Karpas-422 (cell line): Measurements from ENCODE around the gene MCOLN3. TPM values are rescaled to one million over a fixed set of nuclear protein-coding genes. Genes with fewer than 3 reads are reported as not detected.

ENCODE experiments used
- DNase-seq: peaks from one replicate; pipeline ENCODE4 v3.0.0-alpha.2; 2015
- H2AFZ ChIP-seq: fragments of 200-600 bp; sonication (generic); 2 replicates; pipeline ENCODE4 v1.6.1; 2014; ENCODE audit warnings: antibody characterized with exemption, low read length, mixed read lengths
- H3K27ac ChIP-seq: fragments of 200-600 bp; sonication (generic); 2 replicates; pipeline ENCODE4 v1.5.1; 2014; ENCODE audit warnings: mild to moderate bottlenecking, low read length, moderate library complexity
- H3K27me3 ChIP-seq: fragments of 200-600 bp; sonication (generic); 2 replicates; pipeline ENCODE4 v1.6.1; 2014; ENCODE audit warnings: low read length, mixed read lengths
- H3K36me3 ChIP-seq: fragments of 200-600 bp; sonication (generic); 2 replicates; pipeline ENCODE4 v1.6.1; 2014; ENCODE audit warnings: low read length, mixed read lengths; ENCODE audit not compliant: insufficient read depth
- H3K4me1 ChIP-seq: fragments of 200-600 bp; sonication (generic); 2 replicates; pipeline ENCODE4 v1.6.1; 2014; ENCODE audit warnings: mild to moderate bottlenecking, low read length, mixed read lengths
- H3K4me2 ChIP-seq: fragments of 200-600 bp; sonication (generic); 2 replicates; pipeline ENCODE4 v1.6.1; 2014; ENCODE audit warnings: low read length, low read depth, mild to moderate bottlenecking; ENCODE audit not compliant: poor library complexity, severe bottlenecking
- H3K4me3 ChIP-seq: fragments of 200-600 bp; sonication (generic); 2 replicates; pipeline ENCODE4 v1.5.1; 2014; ENCODE audit warnings: mild to moderate bottlenecking, antibody characterized with exemption, low read length, mixed read lengths
- H3K79me2 ChIP-seq: fragments of 200-600 bp; sonication (generic); 2 replicates; pipeline ENCODE4 v1.6.1; 2014; ENCODE audit warnings: mild to moderate bottlenecking, low read length, mixed read lengths
- H3K9ac ChIP-seq: fragments of 200-600 bp; sonication (generic); 2 replicates; pipeline ENCODE4 v1.6.0; 2014; ENCODE audit warnings: low read length
- H3K9me2 ChIP-seq: fragments of 200-600 bp; sonication (generic), shearing (Covaris generic); replicated peaks from 2 replicates; pipeline ENCODE4 v1.6.0; 2014; ENCODE audit warnings: mild to moderate bottlenecking, low read length, moderate library complexity; ENCODE audit not compliant: insufficient read depth
- H3K9me3 ChIP-seq: fragments of 300-700, 200-600 bp; sonication (generic); 2 replicates; pipeline ENCODE4 v1.6.1; 2014; ENCODE audit warnings: low read length, mixed read lengths
- H4K20me1 ChIP-seq: fragments of 200-600 bp; sonication (generic); 2 replicates; pipeline ENCODE4 v1.6.1; 2014; ENCODE audit warnings: mild to moderate bottlenecking, antibody characterized with exemption, low read length, low read depth; ENCODE audit not compliant: insufficient read depth
- total RNA-seq: library from RNA; depleted of rRNA; stranded (reverse); fragments of >200 nt; shearing (Covaris generic); gene quantifications from 2 replicates; pipeline ENCODE4 v1.2.3, GENCODE V29; 2014; ENCODE audit warnings: low replicate concordance

MCOLN3 gene
- total RNA-seq, 1 experiment from 2014 or later, result not detected

DNA sequence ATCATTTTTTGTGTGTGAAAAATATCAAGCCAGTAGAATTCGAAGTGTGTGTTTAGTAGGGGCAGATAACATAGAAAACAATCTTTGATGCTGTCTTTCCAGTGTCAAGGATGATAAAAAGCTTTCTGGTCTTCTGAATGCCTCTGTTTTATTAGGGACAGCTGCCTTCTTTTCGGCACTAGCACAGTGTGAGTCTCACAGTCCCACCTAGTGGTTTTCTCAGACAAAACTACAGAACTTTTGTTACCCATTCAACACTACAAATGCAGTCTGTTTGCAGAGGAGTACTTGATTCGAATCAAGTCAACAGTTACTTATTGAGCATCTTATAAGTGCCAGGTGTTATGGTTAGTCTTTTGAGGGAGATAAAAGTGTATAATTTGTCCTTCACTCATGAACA is 30.6 kb upstream of the MCOLN3 start:
- Histone ChIP-seq H3K36me3 (no peaks in the 10 kb centered on the region), H3K9me3 (no peaks in the 10 kb centered on the region), H3K4me2 (no peak overlapping the region), H3K9me2 (no peaks in the 10 kb centered on the region), H3K9ac (no peak overlapping the region), H3K27me3 (no peaks in the 10 kb centered on the region), H3K4me3 (no peak overlapping the region), H3K27ac (no peak overlapping the region), H3K79me2 (no peaks in the 10 kb centered on the region), H3K4me1 (no peaks in the 10 kb centered on the region), H4K20me1 (no peaks in the 10 kb centered on the region), H2AFZ (no peak overlapping the region)
- DNase-seq, result peak; percentile 63

- no peaks in the 10 kb centered on the region for H3K4me1 ChIP-seq
- no peaks in the 10 kb centered on the region for H3K36me3 ChIP-seq
- no peaks in the 10 kb centered on the region for H3K9me3 ChIP-seq
- H3K9me2 ChIP-seq, result no peaks in the 10 kb centered on the region
- no peaks in the 10 kb centered on the region for H3K79me2 ChIP-seq
- DNase-seq, result no peak
- no peaks in the 10 kb centered on the region for H3K27me3 ChIP-seq
- no peaks in the 10 kb centered on the region for H4K20me1 ChIP-seq
- no peak overlapping the region for H3K4me3 ChIP-seq
- no peak overlapping the region for H2AFZ ChIP-seq
- H3K9ac ChIP-seq, result no peak overlapping the region
- no peak overlapping the region for H3K27ac ChIP-seq
- no peak overlapping the region for H3K4me2 ChIP-seq
Observed at GRCh38 chr1:85074365-85074964, 26.2 kb upstream of the MCOLN3 start.

DNA sequence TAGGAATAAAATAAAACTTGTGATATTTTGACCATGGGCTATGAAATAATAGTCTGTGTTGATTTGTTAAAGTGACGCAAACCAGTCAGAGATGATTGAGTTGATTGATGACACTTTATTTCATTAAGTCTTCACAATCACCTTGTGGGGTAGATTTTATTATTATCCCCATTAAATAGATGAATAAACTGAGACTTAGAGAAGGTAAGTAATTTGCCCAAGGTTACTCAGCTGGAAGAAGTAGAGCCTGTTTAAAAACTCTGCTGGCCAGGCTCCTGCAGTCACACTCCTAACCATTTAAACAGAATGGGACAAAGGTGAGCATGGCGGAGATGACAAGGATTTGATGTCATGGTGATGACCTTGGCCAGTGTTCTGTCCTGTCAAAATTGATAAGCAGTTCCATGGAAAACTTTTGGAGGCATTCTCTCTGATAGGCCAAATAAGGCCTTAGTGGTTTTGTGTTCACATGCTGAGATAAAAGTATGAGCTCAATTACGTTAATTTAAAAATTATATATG is 22.7 kb upstream of the MCOLN3 start:
- Histone ChIP-seq H3K4me2 (no peak overlapping the region), H3K27ac (no peak overlapping the region), H3K4me3 (no peak overlapping the region), H3K9me2 (no peaks in the 10 kb centered on the region), H3K9ac (no peak overlapping the region), H4K20me1 (no peaks in the 10 kb centered on the region), H3K27me3 (no peaks in the 10 kb centered on the region), H3K9me3 (no peaks in the 10 kb centered on the region), H3K36me3 (no peaks in the 10 kb centered on the region), H3K79me2 (no peaks in the 10 kb centered on the region), H3K4me1 (no peaks in the 10 kb centered on the region), H2AFZ (no peak overlapping the region)
- DNase-seq, result no peak

- H3K36me3 ChIP-seq, result no peaks in the 10 kb centered on the region
- H3K27ac ChIP-seq, result no peak overlapping the region
- no peak overlapping the region for H2AFZ ChIP-seq
- no peaks in the 10 kb centered on the region for H3K27me3 ChIP-seq
- no peaks in the 10 kb centered on the region for H3K4me1 ChIP-seq
- DNase-seq, result no peak
- no peak overlapping the region for H3K4me2 ChIP-seq
- H3K9me3 ChIP-seq, result no peaks in the 10 kb centered on the region
- H3K4me3 ChIP-seq, result no peak overlapping the region
- H3K79me2 ChIP-seq, result no peaks in the 10 kb centered on the region
- no peak overlapping the region for H3K9ac ChIP-seq
- no peaks in the 10 kb centered on the region for H3K9me2 ChIP-seq
- no peaks in the 10 kb centered on the region for H4K20me1 ChIP-seq
Observed at GRCh38 chr1:85068846-85069245, 20.5 kb upstream of the MCOLN3 start.

DNA sequence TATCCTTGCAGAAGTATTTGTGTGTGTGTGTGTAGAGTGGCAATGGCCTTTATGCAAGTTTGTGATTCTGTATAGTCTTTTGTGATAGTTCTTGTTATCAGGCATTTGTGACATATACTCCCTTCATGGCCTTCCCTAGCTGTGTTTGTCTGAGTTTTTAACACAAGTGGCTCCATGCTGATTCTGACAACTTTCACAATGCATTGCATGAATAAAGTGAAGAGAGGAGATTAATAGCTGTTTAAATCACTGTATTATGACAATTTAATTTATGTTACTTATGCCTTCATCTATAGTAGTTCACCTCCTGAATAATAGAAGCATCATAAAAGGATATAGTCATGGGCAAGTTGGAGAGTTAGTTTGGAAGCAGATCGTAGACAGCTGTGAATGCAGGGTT is 17.2 kb upstream of the MCOLN3 start:
- no peaks in the 10 kb centered on the region for H3K9me3 ChIP-seq

DNA sequence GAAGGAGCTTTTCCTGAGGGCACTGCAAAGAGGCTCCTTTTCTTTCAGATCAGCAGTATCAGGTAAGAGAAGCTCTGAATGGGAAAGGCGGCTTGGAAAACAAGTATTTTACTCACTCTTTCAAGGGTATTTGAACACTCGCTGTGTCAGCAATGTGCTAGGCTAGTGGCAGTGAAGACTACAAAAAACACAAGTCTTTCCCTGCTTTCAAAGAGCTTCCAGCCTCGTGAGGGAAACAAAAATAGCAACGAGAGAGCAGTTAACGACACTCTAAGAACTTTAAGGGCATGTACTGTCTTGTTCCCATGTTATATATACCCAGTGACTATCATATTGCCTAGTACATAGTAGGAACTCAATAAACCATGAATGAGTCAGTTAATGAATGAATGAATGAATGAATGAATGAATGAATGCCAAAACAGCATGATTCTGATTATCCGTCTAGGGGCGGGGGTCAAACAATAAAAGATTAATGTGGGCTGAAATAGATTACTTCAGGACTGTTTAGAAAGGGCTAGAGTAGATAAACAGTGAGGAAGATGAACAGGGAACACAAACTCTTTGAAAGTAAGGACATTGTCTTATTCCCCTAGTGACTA is 14.2 kb upstream of the MCOLN3 start:
- peak overlapping the region; percentile 73 for H3K4me2 ChIP-seq
- DNase-seq, result no peak
- no peaks in the 10 kb centered on the region for H3K9me3 ChIP-seq
- H4K20me1 ChIP-seq, result no peaks in the 10 kb centered on the region
- H3K36me3 ChIP-seq, result no peaks in the 10 kb centered on the region
- peak overlapping the region; percentile 54; the same call in 1 of the 2 replicates for H3K4me3 ChIP-seq
- H3K9ac ChIP-seq, result peak overlapping the region; percentile 41; the same call in 1 of the 2 replicates
- H3K79me2 ChIP-seq, result no peaks in the 10 kb centered on the region
- H2AFZ ChIP-seq, result 0 out of 2 replicates have a peak overlapping the region, but pooled peaks have one; percentile 33
- no peak overlapping the region for H3K27ac ChIP-seq
- H3K9me2 ChIP-seq, result no peaks in the 10 kb centered on the region
- no peaks in the 10 kb centered on the region for H3K27me3 ChIP-seq
- peaks cover 46% of the 10 kb centered on the region for H3K4me1 ChIP-seq

More for the DNA sequence above, 17.2 kb upstream of the MCOLN3 start:
- no peaks in the 10 kb centered on the region for H4K20me1 ChIP-seq
- no peaks in the 10 kb centered on the region for H3K79me2 ChIP-seq
- no peaks in the 10 kb centered on the region for H3K9me2 ChIP-seq
- H3K9ac ChIP-seq, result no peak overlapping the region
- no peaks in the 10 kb centered on the region for H3K36me3 ChIP-seq
- no peak overlapping the region for H3K27ac ChIP-seq
- no peak overlapping the region for H2AFZ ChIP-seq
- no peak for DNase-seq
- H3K4me1 ChIP-seq, result peaks cover 30% of the 10 kb centered on the region
- H3K4me2 ChIP-seq, result no peak overlapping the region
- H3K27me3 ChIP-seq, result no peaks in the 10 kb centered on the region
- no peak overlapping the region for H3K4me3 ChIP-seq

GRCh38 chr1:85061711-85062424 is 13.6 kb upstream of the MCOLN3 start:
- H3K27ac ChIP-seq, result peak overlapping the region; percentile 83

GRCh38 chr1:85060038-85060437 is 11.7 kb upstream of the MCOLN3 start:
- H3K4me1 ChIP-seq, result peaks cover 46% of the 10 kb centered on the region
- H2AFZ ChIP-seq, result no peak overlapping the region
- no peak overlapping the region for H3K27ac ChIP-seq
- H3K36me3 ChIP-seq, result no peaks in the 10 kb centered on the region
- H3K9me2 ChIP-seq, result no peaks in the 10 kb centered on the region
- H3K79me2 ChIP-seq, result no peaks in the 10 kb centered on the region
- no peak overlapping the region for H3K4me3 ChIP-seq
- no peaks in the 10 kb centered on the region for H3K27me3 ChIP-seq
- DNase-seq, result no peak
- no peaks in the 10 kb centered on the region for H4K20me1 ChIP-seq
- no peak overlapping the region for H3K4me2 ChIP-seq
- no peak overlapping the region for H3K9ac ChIP-seq
- no peaks in the 10 kb centered on the region for H3K9me3 ChIP-seq

More at GRCh38 chr1:85061711-85062424, 13.6 kb upstream of the MCOLN3 start:
- Histone ChIP-seq H4K20me1 (no peaks in the 10 kb centered on the region), H3K4me1 (peaks cover 46% of the 10 kb centered on the region), H3K27me3 (no peaks in the 10 kb centered on the region), H3K9me2 (no peaks in the 10 kb centered on the region), H3K9me3 (no peaks in the 10 kb centered on the region), H3K36me3 (no peaks in the 10 kb centered on the region), H3K79me2 (no peaks in the 10 kb centered on the region), H3K4me3 (peak overlapping the region; percentile 66), H3K4me2 (peak overlapping the region; percentile 73), H2AFZ (peak overlapping the region; percentile 51; the same call in 1 of the 2 replicates), H3K9ac (peak overlapping the region; percentile 67)
- DNase-seq, result peak; percentile 98
